ENCODE data around the gene GOLM1.

Gene GOLM1

DNA sequence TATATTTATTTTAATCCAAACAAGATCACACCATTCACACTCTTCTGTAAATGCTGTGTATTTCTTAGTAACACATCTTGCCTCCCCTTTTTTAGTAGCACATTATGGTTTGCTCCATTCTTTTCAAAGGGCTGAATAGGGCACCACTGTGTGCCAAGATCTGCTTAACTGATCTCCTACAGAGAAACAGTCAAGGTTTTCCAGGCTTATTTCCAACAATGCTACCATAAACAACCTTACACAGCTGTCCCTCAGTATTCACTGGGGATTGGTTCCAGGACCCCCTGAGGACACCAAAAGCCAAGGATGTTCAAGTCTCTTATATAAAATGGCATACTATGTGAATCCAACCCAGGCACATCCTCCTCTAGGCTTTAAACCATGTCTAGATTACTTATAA is 16.5 kb downstream of the GOLM1 start (continued):
- TF ChIP-seq ZNF776 (tag by site-specific recombination; IDR thresholded peaks at IDR 0.05; ENCODE audit: borderline replicate concordance) (no peak), ZNF16 (tag by site-specific recombination; IDR thresholded peaks at IDR 0.05; ENCODE audit: low read depth) (no peak), ZNF10 (tag by site-specific recombination; IDR thresholded peaks at IDR 0.05) (no peak), SP3 (tag by site-specific recombination; IDR thresholded peaks at IDR 0.05) (no peak), ZNF596 (tag by site-specific recombination; IDR thresholded peaks at IDR 0.05) (no peak), GLIS1 (tag by site-specific recombination; IDR thresholded peaks at IDR 0.05) (peak; percentile 63), BCL11B (tag by site-specific recombination; IDR thresholded peaks at IDR 0.05; ENCODE audit: low read depth) (no peak), ZNF777 (tag by site-specific recombination; IDR thresholded peaks at IDR 0.05; ENCODE audit: borderline replicate concordance) (no peak), KLF10 (tag by site-specific recombination; IDR thresholded peaks at IDR 0.05) (no peak), ZSCAN16 (tag by site-specific recombination; IDR thresholded peaks at IDR 0.05) (no peak)
- TF ChIP-seq, protein P1, sequence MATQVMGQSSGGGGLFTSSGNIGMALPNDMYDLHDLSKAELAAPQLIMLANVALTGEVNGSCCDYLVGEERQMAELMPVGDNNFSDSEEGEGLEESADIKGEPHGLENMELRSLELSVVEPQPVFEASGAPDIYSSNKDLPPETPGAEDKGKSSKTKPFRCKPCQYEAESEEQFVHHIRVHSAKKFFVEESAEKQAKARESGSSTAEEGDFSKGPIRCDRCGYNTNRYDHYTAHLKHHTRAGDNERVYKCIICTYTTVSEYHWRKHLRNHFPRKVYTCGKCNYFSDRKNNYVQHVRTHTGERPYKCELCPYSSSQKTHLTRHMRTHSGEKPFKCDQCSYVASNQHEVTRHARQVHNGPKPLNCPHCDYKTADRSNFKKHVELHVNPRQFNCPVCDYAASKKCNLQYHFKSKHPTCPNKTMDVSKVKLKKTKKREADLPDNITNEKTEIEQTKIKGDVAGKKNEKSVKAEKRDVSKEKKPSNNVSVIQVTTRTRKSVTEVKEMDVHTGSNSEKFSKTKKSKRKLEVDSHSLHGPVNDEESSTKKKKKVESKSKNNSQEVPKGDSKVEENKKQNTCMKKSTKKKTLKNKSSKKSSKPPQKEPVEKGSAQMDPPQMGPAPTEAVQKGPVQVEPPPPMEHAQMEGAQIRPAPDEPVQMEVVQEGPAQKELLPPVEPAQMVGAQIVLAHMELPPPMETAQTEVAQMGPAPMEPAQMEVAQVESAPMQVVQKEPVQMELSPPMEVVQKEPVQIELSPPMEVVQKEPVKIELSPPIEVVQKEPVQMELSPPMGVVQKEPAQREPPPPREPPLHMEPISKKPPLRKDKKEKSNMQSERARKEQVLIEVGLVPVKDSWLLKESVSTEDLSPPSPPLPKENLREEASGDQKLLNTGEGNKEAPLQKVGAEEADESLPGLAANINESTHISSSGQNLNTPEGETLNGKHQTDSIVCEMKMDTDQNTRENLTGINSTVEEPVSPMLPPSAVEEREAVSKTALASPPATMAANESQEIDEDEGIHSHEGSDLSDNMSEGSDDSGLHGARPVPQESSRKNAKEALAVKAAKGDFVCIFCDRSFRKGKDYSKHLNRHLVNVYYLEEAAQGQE (tag by site-specific recombination; IDR thresholded peaks at IDR 0.05): no peak
- TF ChIP-seq, protein P2, sequence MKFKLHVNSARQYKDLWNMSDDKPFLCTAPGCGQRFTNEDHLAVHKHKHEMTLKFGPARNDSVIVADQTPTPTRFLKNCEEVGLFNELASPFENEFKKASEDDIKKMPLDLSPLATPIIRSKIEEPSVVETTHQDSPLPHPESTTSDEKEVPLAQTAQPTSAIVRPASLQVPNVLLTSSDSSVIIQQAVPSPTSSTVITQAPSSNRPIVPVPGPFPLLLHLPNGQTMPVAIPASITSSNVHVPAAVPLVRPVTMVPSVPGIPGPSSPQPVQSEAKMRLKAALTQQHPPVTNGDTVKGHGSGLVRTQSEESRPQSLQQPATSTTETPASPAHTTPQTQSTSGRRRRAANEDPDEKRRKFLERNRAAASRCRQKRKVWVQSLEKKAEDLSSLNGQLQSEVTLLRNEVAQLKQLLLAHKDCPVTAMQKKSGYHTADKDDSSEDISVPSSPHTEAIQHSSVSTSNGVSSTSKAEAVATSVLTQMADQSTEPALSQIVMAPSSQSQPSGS (tag by site-specific recombination; IDR thresholded peaks at IDR 0.05; ENCODE audit: low read depth): no peak
- TF ChIP-seq, protein P3, sequence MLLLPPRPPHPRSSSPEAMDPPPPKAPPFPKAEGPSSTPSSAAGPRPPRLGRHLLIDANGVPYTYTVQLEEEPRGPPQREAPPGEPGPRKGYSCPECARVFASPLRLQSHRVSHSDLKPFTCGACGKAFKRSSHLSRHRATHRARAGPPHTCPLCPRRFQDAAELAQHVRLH (tag by site-specific recombination; IDR thresholded peaks at IDR 0.05): no peak
- TF ChIP-seq, protein P4, sequence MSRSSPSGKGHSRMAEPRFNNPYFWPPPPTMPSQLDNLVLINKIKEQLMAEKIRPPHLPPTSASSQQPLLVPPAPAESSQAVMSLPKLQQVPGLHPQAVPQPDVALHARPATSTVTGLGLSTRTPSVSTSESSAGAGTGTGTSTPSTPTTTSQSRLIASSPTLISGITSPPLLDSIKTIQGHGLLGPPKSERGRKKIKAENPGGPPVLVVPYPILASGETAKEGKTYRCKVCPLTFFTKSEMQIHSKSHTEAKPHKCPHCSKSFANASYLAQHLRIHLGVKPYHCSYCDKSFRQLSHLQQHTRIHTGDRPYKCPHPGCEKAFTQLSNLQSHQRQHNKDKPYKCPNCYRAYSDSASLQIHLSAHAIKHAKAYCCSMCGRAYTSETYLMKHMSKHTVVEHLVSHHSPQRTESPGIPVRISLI (tag by site-specific recombination; IDR thresholded peaks at IDR 0.05): no peak

DNA sequence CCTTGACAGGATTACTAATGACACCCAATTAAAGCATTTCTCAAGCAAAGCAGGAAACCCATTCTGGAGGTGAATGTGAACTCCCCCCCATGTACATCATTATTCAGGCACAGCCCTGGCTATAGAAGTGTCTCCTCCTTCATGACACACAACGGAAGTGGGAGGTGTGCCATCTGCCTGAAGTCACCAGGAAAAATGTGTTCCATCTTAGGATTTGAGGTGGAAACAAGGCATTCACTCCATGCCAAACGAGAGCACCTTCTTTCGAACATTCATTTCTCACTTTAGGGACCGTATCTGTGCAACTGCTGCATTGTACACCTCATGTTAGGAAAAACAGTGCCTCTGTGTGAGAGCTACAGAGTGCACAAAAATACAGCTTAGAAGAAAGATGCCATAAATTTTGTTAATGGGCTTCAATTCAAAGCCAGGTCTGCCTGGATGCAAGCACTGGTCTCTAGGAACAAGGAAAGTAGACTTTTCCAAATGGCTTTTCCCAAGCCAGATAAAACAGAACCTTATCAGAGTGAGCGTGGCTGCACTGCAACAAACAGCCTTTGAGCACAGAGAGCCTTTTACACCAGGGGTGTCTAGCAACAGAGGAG is 19.4 kb downstream of the GOLM1 start:
- Histone ChIP-seq H3K9me3 (ENCODE audit: control insufficient read depth, insufficient read depth, low read depth, low read length) (no peaks in the 10 kb centered on the region), H3K36me3 (ENCODE audit: control insufficient read depth in 2 of 2, insufficient read depth in 1 of 2, low read length in 2 of 2) (peaks cover 0 to 35% of the 10 kb centered on the region in 2 experiments; a peak in 2 of 3 replicates), H3K27ac (ENCODE audit: extremely low read depth, low read depth, low read length) (no peak overlapping the region), H3K4me1 (ENCODE audit: control insufficient read depth, insufficient read depth, low read length) (peaks cover 12% of the 10 kb centered on the region), H3K4me3 (ENCODE audit: low read depth, low read length) (no peak overlapping the region)
- ChIA-PET POLR2A (no interaction called here), CTCF (interaction anchor here (0.9 to 1.3 kb wide), 2 partner anchors 18 to 122 kb away, joined by 3 to 8 read pairs; no protein-coding TSS in a partner anchor)
- TF ChIP-seq ZNF10 (tag by site-specific recombination; IDR thresholded peaks at IDR 0.05) (peak; percentile 75), ZXDB (tag by site-specific recombination; IDR thresholded peaks at IDR 0.05) (no peak), ZNF791 (tag by site-specific recombination; IDR thresholded peaks at IDR 0.05) (no peak), ZNF658 (tag by site-specific recombination; IDR thresholded peaks at IDR 0.05) (no peak), ZNF426 (tag by site-specific recombination; IDR thresholded peaks at IDR 0.05) (no peak)
- TF ChIP-seq, protein P5, sequence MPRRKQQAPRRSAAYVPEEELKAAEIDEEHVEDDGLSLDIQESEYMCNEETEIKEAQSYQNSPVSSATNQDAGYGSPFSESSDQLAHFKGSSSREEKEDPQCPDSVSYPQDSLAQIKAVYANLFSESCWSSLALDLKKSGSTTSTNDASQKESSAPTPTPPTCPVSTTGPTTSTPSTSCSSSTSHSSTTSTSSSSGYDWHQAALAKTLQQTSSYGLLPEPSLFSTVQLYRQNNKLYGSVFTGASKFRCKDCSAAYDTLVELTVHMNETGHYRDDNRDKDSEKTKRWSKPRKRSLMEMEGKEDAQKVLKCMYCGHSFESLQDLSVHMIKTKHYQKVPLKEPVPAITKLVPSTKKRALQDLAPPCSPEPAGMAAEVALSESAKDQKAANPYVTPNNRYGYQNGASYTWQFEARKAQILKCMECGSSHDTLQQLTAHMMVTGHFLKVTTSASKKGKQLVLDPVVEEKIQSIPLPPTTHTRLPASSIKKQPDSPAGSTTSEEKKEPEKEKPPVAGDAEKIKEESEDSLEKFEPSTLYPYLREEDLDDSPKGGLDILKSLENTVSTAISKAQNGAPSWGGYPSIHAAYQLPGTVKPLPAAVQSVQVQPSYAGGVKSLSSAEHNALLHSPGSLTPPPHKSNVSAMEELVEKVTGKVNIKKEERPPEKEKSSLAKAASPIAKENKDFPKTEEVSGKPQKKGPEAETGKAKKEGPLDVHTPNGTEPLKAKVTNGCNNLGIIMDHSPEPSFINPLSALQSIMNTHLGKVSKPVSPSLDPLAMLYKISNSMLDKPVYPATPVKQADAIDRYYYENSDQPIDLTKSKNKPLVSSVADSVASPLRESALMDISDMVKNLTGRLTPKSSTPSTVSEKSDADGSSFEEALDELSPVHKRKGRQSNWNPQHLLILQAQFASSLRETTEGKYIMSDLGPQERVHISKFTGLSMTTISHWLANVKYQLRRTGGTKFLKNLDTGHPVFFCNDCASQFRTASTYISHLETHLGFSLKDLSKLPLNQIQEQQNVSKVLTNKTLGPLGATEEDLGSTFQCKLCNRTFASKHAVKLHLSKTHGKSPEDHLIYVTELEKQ (tag by site-specific recombination; IDR thresholded peaks at IDR 0.05; ENCODE audit: borderline replicate concordance): no peak

All from HEK293 (cell line).